Duodenal mucosa (tissue), 2 donors: ENCODE measurements around the gene P2RY2.

Experiments
- H3K27ac ChIP-seq: one replicate; pipeline ENCODE4 v1.7.0; 2013; ENCODE audit warnings: low read depth, low read length
- H3K27me3 ChIP-seq, 2 donors: one replicate each; pipeline ENCODE4 v1.7.0; 2013; ENCODE audit warnings: low read length in 2 of 2, control low read depth in 1 of 2; ENCODE audit not compliant: insufficient read depth in 2 of 2, control insufficient read depth in 1 of 2
- H3K36me3 ChIP-seq, 2 donors: one replicate each; pipeline ENCODE4 v1.7.0; 2013; ENCODE audit warnings: low read length in 2 of 2, control low read depth in 1 of 2; ENCODE audit not compliant: insufficient read depth in 2 of 2, control insufficient read depth in 1 of 2
- H3K4me1 ChIP-seq, 2 donors: one replicate each; pipeline ENCODE4 v1.7.0; 2013; ENCODE audit warnings: low read length in 2 of 2, control low read depth in 1 of 2; ENCODE audit not compliant: insufficient read depth in 2 of 2, control insufficient read depth in 1 of 2
- H3K4me3 ChIP-seq, 2 donors: one replicate each; pipeline ENCODE4 v1.7.0; 2013; ENCODE audit warnings: low read length in 2 of 2, low read depth in 1 of 2
- H3K9ac ChIP-seq, 2 donors: one replicate each; pipeline ENCODE4 v1.7.0; 2013; ENCODE audit warnings: low read length in 2 of 2, low read depth in 1 of 2
- H3K9me3 ChIP-seq, 2 donors: one replicate each; pipeline ENCODE4 v1.7.0; 2013; ENCODE audit warnings: low read length in 2 of 2, control low read depth in 1 of 2; ENCODE audit not compliant: control insufficient read depth in 1 of 2

P2RY2 gene

GRCh38 chr11:73217131-73217809 lies 811 bp upstream of the P2RY2 start:
- H3K4me3 ChIP-seq = peak overlapping the region; percentile 76 to 80

GRCh38 chr11:73217810-73218105 lies 323 bp upstream of the P2RY2 start:
- Histone ChIP-seq H3K36me3 (no peaks in the 10 kb centered on the region), H3K27me3 (peaks cover 0 to 5% of the 10 kb centered on the region in 2 donors), H3K27ac (no peak overlapping the region), H3K9me3 (no peaks in the 10 kb centered on the region), H3K4me1 (peaks cover 11 to 24% of the 10 kb centered on the region in 2 donors), H3K4me3 (peak overlapping the region; percentile 76 to 80), H3K9ac (peak overlapping the region; percentile 23 to 79)

More at GRCh38 chr11:73217131-73217809, 811 bp upstream of the P2RY2 start:
- Histone ChIP-seq H3K9me3 (no peaks in the 10 kb centered on the region), H3K9ac (peak overlapping the region; percentile 23 to 26), H3K4me1 (peaks cover 11 to 24% of the 10 kb centered on the region in 2 donors), H3K27me3 (peaks cover 0 to 5% of the 10 kb centered on the region in 2 donors), H3K36me3 (no peaks in the 10 kb centered on the region), H3K27ac (no peak overlapping the region)

- no peak overlapping the region for H3K27ac ChIP-seq
- H3K9me3 ChIP-seq = no peaks in the 10 kb centered on the region
These were observed 742 bp downstream of the P2RY2 start for GRCh38 chr11:73218830-73219215.

GRCh38 chr11:73219396-73220285 lies 1.6 kb downstream of the P2RY2 start:
- Histone ChIP-seq H3K4me1 (peaks cover 11 to 21% of the 10 kb centered on the region in 2 donors), H3K36me3 (no peaks in the 10 kb centered on the region), H3K4me3 (peak overlapping the region; percentile 76 to 80), H3K27me3 (peaks cover 0 to 5% of the 10 kb centered on the region in 2 donors), H3K27ac (no peak overlapping the region), H3K9ac (peak overlapping the region in 1 of 2 donors; percentile 62), H3K9me3 (no peaks in the 10 kb centered on the region)

More at GRCh38 chr11:73218830-73219215, 742 bp downstream of the P2RY2 start:
- peaks cover 11 to 24% of the 10 kb centered on the region in 2 donors for H3K4me1 ChIP-seq
- peak overlapping the region; percentile 62 to 79 for H3K9ac ChIP-seq
- H3K36me3 ChIP-seq = no peaks in the 10 kb centered on the region
- H3K27me3 ChIP-seq = peaks cover 0 to 5% of the 10 kb centered on the region in 2 donors
- H3K4me3 ChIP-seq = peak overlapping the region; percentile 76 to 80

GRCh38 chr11:73221451-73221850 lies 3.4 kb downstream of the P2RY2 start:
- peaks cover 0 to 5% of the 10 kb centered on the region in 2 donors for H3K27me3 ChIP-seq
- H3K9ac ChIP-seq = no peak overlapping the region
- H3K4me1 ChIP-seq = peaks cover 11 to 21% of the 10 kb centered on the region in 2 donors
- no peaks in the 10 kb centered on the region for H3K36me3 ChIP-seq
- no peak overlapping the region for H3K27ac ChIP-seq
- no peak overlapping the region for H3K4me3 ChIP-seq
- no peaks in the 10 kb centered on the region for H3K9me3 ChIP-seq

GRCh38 chr11:73221996-73222395 lies 3.9 kb downstream of the P2RY2 start:
- Histone ChIP-seq H3K9me3 (no peaks in the 10 kb centered on the region), H3K27me3 (peaks cover 0 to 5% of the 10 kb centered on the region in 2 donors), H3K36me3 (no peaks in the 10 kb centered on the region), H3K27ac (no peak overlapping the region), H3K4me3 (no peak overlapping the region), H3K9ac (no peak overlapping the region), H3K4me1 (peaks cover 11 to 21% of the 10 kb centered on the region in 2 donors)

GRCh38 chr11:73223998-73224730 lies 6.1 kb downstream of the P2RY2 start:
- H3K9ac ChIP-seq = no peak overlapping the region
- peaks cover 10 to 14% of the 10 kb centered on the region in 2 donors for H3K4me1 ChIP-seq
- H3K36me3 ChIP-seq = no peaks in the 10 kb centered on the region
- no peak overlapping the region for H3K27ac ChIP-seq
- H3K9me3 ChIP-seq = no peaks in the 10 kb centered on the region
- H3K4me3 ChIP-seq = no peak overlapping the region
- peaks cover 0 to 2% of the 10 kb centered on the region in 2 donors for H3K27me3 ChIP-seq

GRCh38 chr11:73225001-73225686 lies 7.1 kb downstream of the P2RY2 start:
- H3K27me3 ChIP-seq = no peaks in the 10 kb centered on the region
- no peaks in the 10 kb centered on the region for H3K36me3 ChIP-seq
- H3K9ac ChIP-seq = no peak overlapping the region
- H3K4me1 ChIP-seq = peaks cover 5 to 8% of the 10 kb centered on the region in 2 donors
- H3K9me3 ChIP-seq = no peaks in the 10 kb centered on the region
- H3K4me3 ChIP-seq = no peak overlapping the region
- H3K27ac ChIP-seq = no peak overlapping the region

GRCh38 chr11:73225851-73226250 lies 7.8 kb downstream of the P2RY2 start:
- Histone ChIP-seq H3K9me3 (no peaks in the 10 kb centered on the region), H3K36me3 (no peaks in the 10 kb centered on the region), H3K27ac (no peak overlapping the region), H3K4me3 (no peak overlapping the region), H3K4me1 (peaks cover 5 to 8% of the 10 kb centered on the region in 2 donors), H3K9ac (no peak overlapping the region), H3K27me3 (no peaks in the 10 kb centered on the region)
